Activated CD4-positive, alpha-beta memory T cell treated with anti-CD3 and anti-CD28 coated beads for 36 hours (primary cell): ENCODE results near the gene NUP210. TPM values are rescaled to one million over a fixed set of nuclear protein-coding genes. Genes with fewer than 3 reads are reported as not detected.

Source experiments
- CTCF ChIA-PET: fragments of 350-600 bp; sonication (Branson Sonifier 250); formaldehyde crosslinking; loops from one replicate; lab custom pipeline; 2021; ENCODE audit warnings: antibody characterized with exemption, inconsistent platforms; lab: Charles Lee
- POLR2A ChIA-PET: fragments of 350-600 bp; sonication (Branson Sonifier 250); formaldehyde crosslinking; loops from one replicate; lab custom pipeline; 2021; ENCODE audit warnings: antibody characterized with exemption; lab: Charles Lee
- DNase-seq: peaks from one replicate; pipeline ENCODE4 v3.0.0-alpha.2; 2020
- H3K27ac Mint-ChIP-seq: one replicate; pipeline ENCODE4 v1.8.0; 2021; ENCODE audit warnings: mixed read lengths
- H3K27me3 Mint-ChIP-seq: one replicate; pipeline ENCODE4 v1.8.0; 2021; ENCODE audit warnings: mixed read lengths
- H3K36me3 Mint-ChIP-seq: one replicate; pipeline ENCODE4 v1.8.0; 2021; ENCODE audit warnings: mixed read lengths
- H3K4me1 Mint-ChIP-seq: one replicate; pipeline ENCODE4 v1.8.0; 2021; ENCODE audit warnings: low read depth, mixed read lengths
- H3K4me3 Mint-ChIP-seq: one replicate; pipeline ENCODE4 v1.8.0; 2021; ENCODE audit warnings: mild to moderate bottlenecking, mixed read lengths
- H3K9me3 Mint-ChIP-seq: one replicate; pipeline ENCODE4 v1.8.0; 2021; ENCODE audit warnings: mixed read lengths
- intact Hi-C: fragments of 100-400 bp; cut with micrococcal nuclease; formaldehyde crosslinking; loops from one replicate; pipeline ENCODE4 v1.15.1; 2023
- total RNA-seq, 2 experiments: library from RNA; stranded (reverse); gene quantifications; one replicate each; pipeline ENCODE4 v1.2.3, GENCODE V29; 2021

NUP210 gene
- total RNA-seq, 2 experiments from 2014 or later: 140 to 144 TPM

GRCh38 chr3:13332158-13332557 is 88.0 kb downstream of the NUP210 start:
- Mint-ChIP-seq H3K27ac (no peak overlapping the region), H3K9me3 (no peaks in the 10 kb centered on the region), H3K4me3 (no peak overlapping the region), H3K4me1 (no peaks in the 10 kb centered on the region), H3K36me3 (peaks cover 63% of the 10 kb centered on the region), H3K27me3 (no peaks in the 10 kb centered on the region)
- ChIA-PET POLR2A (no interaction called here), CTCF (interaction anchor here (1.3 kb wide), 1 partner anchor 240 kb away, joined by 4 read pairs; no protein-coding TSS in a partner anchor)
- DNase-seq: no peak
- intact Hi-C loops: no loop called here

DNA sequence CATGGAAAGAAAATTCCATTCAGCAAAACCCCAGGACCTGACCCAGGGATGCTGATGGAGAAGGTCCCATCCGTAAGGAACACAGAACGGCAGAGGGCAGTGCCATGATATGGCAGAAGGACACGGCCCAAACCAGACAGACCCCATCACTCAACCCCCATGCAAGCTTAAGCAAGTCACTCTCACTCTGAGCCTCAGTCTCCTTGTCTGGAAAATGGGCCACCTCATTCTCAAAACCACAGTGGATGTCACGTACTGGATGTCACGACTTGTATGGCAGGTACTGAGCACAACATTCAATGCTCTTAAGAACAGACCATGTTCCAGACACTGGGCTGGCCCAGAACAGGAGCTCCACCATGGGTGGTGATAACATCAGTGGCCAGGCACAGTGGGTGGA is 90.4 kb downstream of the NUP210 start:
- H3K4me3 Mint-ChIP-seq: no peak overlapping the region
- CTCF ChIA-PET: interaction anchor here (1.3 to 1.4 kb wide), 2 partner anchors 32 to 237 kb away, joined by 3 to 4 read pairs; no protein-coding TSS in a partner anchor
- DNase-seq: no peak
- no peaks in the 10 kb centered on the region for H3K27me3 Mint-ChIP-seq
- H3K36me3 Mint-ChIP-seq: peaks cover 67% of the 10 kb centered on the region
- no peak overlapping the region for H3K27ac Mint-ChIP-seq
- H3K9me3 Mint-ChIP-seq: no peaks in the 10 kb centered on the region
- POLR2A ChIA-PET: no interaction called here
- H3K4me1 Mint-ChIP-seq: no peaks in the 10 kb centered on the region
- intact Hi-C loops: no loop called here

DNA sequence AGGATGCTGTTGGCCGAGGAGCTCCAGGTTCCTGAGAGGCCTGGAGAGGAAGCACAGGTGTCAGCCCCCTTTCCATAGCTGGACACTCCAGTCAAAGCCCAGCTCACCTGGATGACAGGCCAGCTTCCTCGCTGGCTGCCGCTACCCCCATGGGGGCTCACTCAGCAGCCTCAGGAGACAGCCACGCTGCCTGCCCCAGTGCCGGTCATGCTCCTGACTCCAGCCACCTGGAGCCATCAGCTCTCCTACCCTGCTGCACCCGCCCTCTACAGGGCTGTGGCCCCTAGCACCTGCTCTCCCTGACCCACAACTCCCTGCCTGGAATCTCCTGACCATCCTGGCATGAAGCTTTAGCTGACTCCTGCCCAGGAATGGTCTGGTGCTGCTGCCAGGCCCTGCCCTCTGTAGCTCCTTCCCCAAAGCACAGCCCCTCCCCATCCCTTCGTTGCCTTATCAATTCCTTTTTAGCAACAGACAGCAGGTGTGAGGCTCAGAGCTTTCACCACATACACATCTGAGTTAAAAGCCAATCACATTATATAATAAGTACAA is 94.2 kb downstream of the NUP210 start:
- DNase-seq: no peak
- H3K27me3 Mint-ChIP-seq: no peaks in the 10 kb centered on the region
- H3K4me1 Mint-ChIP-seq: no peaks in the 10 kb centered on the region
- H3K9me3 Mint-ChIP-seq: no peaks in the 10 kb centered on the region
- peaks cover 70% of the 10 kb centered on the region for H3K36me3 Mint-ChIP-seq
- H3K4me3 Mint-ChIP-seq: no peak overlapping the region
- CTCF ChIA-PET: interaction anchor here (0.7 to 2.1 kb wide), 3 partner anchors 63 to 234 kb away, joined by 3 to 6 read pairs (median 4); no protein-coding TSS in a partner anchor
- POLR2A ChIA-PET: interaction anchor here (1.1 kb wide), 1 partner anchor 21 kb away, joined by 4 read pairs; no protein-coding TSS in a partner anchor
- H3K27ac Mint-ChIP-seq: no peak overlapping the region
- intact Hi-C loops: no loop called here

- Mint-ChIP-seq H3K9me3 (no peaks in the 10 kb centered on the region), H3K4me1 (no peaks in the 10 kb centered on the region), H3K27me3 (no peaks in the 10 kb centered on the region), H3K4me3 (no peak overlapping the region), H3K36me3 (peaks cover 65% of the 10 kb centered on the region), H3K27ac (peak overlapping the region; percentile 24)
- no peak for DNase-seq
- intact Hi-C loops: no loop called here
- POLR2A ChIA-PET: interaction anchor here (1.1 kb wide), 1 partner anchor 22 kb away, joined by 4 read pairs; no protein-coding TSS in a partner anchor
- CTCF ChIA-PET: interaction anchor here (0.8 to 2.1 kb wide), 2 partner anchors 127 to 128 kb away, joined by 3 to 6 read pairs; no protein-coding TSS in a partner anchor
These were observed 95.2 kb downstream of the NUP210 start for GRCh38 chr3:13324835-13325501.

DNA sequence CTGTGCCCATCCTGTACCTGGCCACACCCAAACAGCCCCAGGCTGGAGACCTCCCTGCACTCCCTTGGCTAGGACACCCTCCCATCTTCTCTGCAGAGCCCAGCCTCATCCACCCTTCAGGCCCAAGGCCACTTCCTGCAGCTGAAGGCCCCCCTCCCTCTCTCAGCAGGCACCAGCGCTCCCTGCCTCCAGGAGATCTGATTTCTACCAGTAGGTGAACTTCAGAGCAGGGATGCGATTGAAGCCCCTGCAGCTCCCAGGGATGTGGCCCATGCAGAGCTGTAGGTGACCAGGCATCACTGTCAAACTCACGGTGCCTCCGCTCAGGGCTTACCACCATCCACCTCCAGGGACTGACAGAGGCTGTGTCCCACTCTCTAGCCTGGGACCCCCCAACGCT is 96.3 kb downstream of the NUP210 start:
- H3K27ac Mint-ChIP-seq: no peak overlapping the region
- CTCF ChIA-PET: no interaction called here
- H3K9me3 Mint-ChIP-seq: no peaks in the 10 kb centered on the region
- POLR2A ChIA-PET: no interaction called here
- no peaks in the 10 kb centered on the region for H3K4me1 Mint-ChIP-seq
- intact Hi-C loops: no loop called here
- H3K36me3 Mint-ChIP-seq: peaks cover 65% of the 10 kb centered on the region
- no peak overlapping the region for H3K4me3 Mint-ChIP-seq
- no peak for DNase-seq
- no peaks in the 10 kb centered on the region for H3K27me3 Mint-ChIP-seq

DNA sequence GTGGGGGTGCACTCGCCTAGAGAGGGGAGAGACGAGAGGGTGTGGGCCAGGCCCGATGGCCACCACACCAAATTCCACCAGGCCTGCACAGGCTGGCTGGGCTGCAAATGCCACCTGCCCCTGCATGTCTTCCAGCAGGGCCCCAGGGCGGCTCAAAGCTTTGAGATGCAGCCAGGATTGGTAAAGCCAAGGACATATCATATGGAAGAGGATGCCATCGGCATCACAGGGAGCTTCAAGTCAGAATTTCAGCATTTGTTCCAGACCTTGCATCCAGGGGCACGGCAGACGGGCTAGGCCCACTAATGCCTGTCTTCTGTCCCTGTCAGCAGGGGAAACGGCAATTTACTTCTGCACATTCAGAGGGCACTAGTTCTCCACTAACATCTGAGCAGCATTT is 97.8 kb downstream of the NUP210 start:
- DNase-seq: no peak
- H3K4me1 Mint-ChIP-seq: no peaks in the 10 kb centered on the region
- no peak overlapping the region for H3K27ac Mint-ChIP-seq
- no peaks in the 10 kb centered on the region for H3K27me3 Mint-ChIP-seq
- intact Hi-C loops: no loop called here
- POLR2A ChIA-PET: no interaction called here
- CTCF ChIA-PET: interaction anchor here (1.0 kb wide), 1 partner anchor 230 kb away, joined by 3 read pairs; no protein-coding TSS in a partner anchor
- H3K4me3 Mint-ChIP-seq: no peak overlapping the region
- no peaks in the 10 kb centered on the region for H3K9me3 Mint-ChIP-seq
- H3K36me3 Mint-ChIP-seq: peaks cover 66% of the 10 kb centered on the region

DNA sequence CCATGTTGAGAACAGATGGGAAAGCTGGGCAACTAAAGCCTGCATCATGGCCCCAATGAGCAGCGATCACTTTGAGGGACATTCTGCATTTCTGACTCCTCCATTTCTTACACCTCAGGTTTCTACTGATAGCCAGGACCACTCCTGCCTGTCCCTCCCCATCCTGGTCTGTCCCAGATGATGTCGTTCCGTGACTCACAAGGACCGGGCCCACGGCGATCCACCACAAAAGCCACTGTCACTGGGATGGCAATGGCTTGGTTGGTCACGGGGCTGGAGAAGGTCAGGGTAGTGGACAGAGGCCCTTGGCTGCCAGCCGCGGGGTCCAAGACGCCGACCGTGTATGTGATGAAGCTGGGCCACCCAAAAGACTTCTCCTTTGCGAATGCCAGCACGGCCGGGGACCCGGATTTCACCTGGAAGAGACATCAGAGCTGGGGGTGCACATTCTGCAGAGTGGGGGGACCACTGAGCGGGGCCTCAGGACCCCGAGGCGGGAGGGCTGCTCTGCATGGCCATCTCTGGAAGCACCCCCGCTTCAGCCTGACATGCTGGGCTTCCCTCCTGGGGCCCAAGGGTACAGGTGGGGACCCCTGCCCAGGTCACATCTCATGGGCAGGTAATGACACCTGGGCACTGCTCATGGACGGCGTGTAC is 100.4 kb downstream of the NUP210 start:
- POLR2A ChIA-PET: no interaction called here
- Mint-ChIP-seq H3K36me3 (peaks cover 64% of the 10 kb centered on the region), H3K27ac (no peak overlapping the region), H3K4me3 (no peak overlapping the region), H3K4me1 (no peaks in the 10 kb centered on the region), H3K27me3 (no peaks in the 10 kb centered on the region), H3K9me3 (no peaks in the 10 kb centered on the region)
- CTCF ChIA-PET: no interaction called here
- intact Hi-C loops: no loop called here
- DNase-seq: no peak

DNA sequence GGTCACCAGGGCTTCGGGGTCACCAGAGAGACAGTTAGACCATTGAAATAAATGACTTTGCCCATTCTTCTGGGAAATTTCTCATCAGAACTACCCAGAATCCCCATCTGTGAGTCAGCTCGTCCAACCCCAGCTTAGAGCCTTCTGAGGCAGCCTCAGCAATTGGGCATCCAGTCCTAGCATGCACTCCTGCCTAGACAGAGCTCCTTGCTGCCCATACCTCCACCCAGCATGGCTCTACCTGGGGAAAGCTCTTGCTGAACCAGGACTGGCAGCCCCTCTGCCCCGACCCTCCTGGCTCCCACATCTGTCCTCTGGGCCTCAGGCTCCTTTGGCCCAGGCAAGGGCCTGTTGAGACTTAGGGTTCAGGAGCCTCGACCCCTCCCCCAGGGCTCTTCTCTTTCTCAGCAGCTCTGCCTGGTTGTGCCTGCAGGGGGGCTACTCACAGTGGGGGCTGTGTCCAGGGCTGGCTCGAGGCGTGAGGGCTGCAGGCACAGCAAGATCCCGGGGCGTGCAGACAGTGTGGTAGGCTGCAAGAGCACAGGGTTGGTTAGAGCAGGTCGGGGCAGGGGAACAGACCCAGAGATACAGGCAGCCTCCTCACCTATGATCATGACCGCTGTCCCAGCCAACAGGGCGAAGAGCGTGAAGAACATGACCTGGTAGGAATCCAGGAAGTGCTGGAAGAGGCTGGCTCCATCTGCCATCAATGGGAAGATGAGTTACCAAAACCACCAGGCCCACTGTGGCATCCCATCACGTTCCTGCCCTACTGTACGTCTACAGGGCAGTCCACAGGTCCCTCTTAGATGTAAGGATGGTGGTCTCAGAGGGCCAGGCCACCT is 101.3 kb downstream of the NUP210 start:
- H3K9me3 Mint-ChIP-seq: no peaks in the 10 kb centered on the region
- ChIA-PET CTCF (interaction anchor here (1.0 kb wide), 1 partner anchor 134 kb away, joined by 3 read pairs; no protein-coding TSS in a partner anchor), POLR2A (no interaction called here)
- intact Hi-C loops: no loop called here
- H3K4me3 Mint-ChIP-seq: no peak overlapping the region
- no peak overlapping the region for H3K27ac Mint-ChIP-seq
- H3K36me3 Mint-ChIP-seq: peaks cover 64% of the 10 kb centered on the region
- H3K27me3 Mint-ChIP-seq: no peaks in the 10 kb centered on the region
- no peak for DNase-seq
- H3K4me1 Mint-ChIP-seq: no peaks in the 10 kb centered on the region

DNA sequence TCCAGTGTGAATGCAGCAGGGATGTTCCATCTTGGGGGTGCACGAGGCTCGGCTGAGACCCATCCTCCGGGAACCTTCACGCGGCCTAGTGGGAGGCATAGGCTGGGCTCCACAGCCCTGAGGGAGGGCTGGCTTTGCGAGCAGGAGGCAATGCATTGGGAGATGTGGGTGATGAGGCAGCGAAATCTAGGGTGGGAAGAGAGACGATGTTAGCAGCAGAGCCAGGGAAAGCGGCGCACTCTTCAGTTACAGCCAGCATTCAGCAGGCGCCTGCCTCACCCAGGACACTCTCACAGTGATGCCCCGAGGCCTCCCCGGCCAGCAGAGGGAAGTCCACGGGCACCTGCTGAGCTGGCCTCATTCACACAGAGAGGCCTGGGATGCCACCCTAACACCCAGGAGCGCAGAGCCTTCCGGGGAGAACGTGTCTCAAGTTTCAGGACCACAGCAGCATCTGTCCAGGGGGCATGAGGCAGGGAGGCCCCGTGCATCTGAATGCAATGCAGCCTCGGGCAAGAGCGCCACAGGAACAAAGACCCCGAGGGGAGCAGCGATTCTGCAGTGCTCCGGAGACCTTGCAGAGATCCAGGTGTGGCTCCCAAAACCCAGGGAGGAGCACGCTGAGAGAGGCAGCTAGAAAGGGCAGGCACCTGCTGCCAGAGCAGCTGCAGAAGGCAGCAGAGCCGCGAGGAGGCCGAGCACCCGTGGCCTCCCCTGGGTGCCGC is 102.4 kb downstream of the NUP210 start:
- no peaks in the 10 kb centered on the region for H3K9me3 Mint-ChIP-seq
- no peaks in the 10 kb centered on the region for H3K27me3 Mint-ChIP-seq
- peaks cover 54% of the 10 kb centered on the region for H3K36me3 Mint-ChIP-seq
- no peak for DNase-seq
- intact Hi-C loops: no loop called here
- ChIA-PET CTCF (interaction anchor here (1.0 kb wide), 1 partner anchor 135 kb away, joined by 3 read pairs; no protein-coding TSS in a partner anchor), POLR2A (no interaction called here)
- no peak overlapping the region for H3K4me3 Mint-ChIP-seq
- no peak overlapping the region for H3K27ac Mint-ChIP-seq
- H3K4me1 Mint-ChIP-seq: no peaks in the 10 kb centered on the region

GRCh38 chr3:13316603-13317002 is 103.5 kb downstream of the NUP210 start:
- H3K9me3 Mint-ChIP-seq: no peaks in the 10 kb centered on the region
- intact Hi-C loops: no loop called here
- no peak overlapping the region for H3K4me3 Mint-ChIP-seq
- no peak overlapping the region for H3K27ac Mint-ChIP-seq
- H3K27me3 Mint-ChIP-seq: no peaks in the 10 kb centered on the region
- H3K36me3 Mint-ChIP-seq: peaks cover 43% of the 10 kb centered on the region
- no peak for DNase-seq
- CTCF ChIA-PET: interaction anchor here (1.4 kb wide), 1 partner anchor 224 kb away, joined by 3 read pairs; no protein-coding TSS in a partner anchor
- no peaks in the 10 kb centered on the region for H3K4me1 Mint-ChIP-seq
- POLR2A ChIA-PET: no interaction called here

DNA sequence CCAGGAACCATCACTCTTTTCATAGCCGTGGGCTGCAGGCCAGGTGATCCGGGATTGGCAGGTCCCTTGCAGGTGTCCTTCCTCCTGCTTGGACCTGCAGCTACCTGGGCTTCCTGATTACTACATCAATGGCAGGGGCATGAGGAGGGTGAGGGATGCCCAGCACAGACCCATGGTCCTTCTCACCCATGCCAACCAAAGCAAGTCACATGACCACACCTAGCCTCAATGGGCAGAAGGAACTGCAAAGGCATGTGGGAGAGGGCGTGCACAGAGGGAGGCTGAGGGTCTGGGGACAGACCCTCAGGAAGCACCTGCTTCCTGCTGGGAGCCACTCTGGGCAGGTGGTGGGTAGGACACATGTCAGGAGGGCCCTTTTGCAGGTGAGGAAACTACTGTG is 105.2 kb downstream of the NUP210 start:
- no peak overlapping the region for H3K4me3 Mint-ChIP-seq
- peaks cover 36% of the 10 kb centered on the region for H3K36me3 Mint-ChIP-seq
- ChIA-PET POLR2A (no interaction called here), CTCF (no interaction called here)
- H3K27ac Mint-ChIP-seq: no peak overlapping the region
- no peaks in the 10 kb centered on the region for H3K4me1 Mint-ChIP-seq
- H3K27me3 Mint-ChIP-seq: no peaks in the 10 kb centered on the region
- intact Hi-C loops: no loop called here
- DNase-seq: no peak
- H3K9me3 Mint-ChIP-seq: no peaks in the 10 kb centered on the region
